SU-DHL-6 (cell line): ENCODE measurements around the gene ZHX3.

Source experiments
- EZH2phosphoT487 ChIP-seq: fragments of 200-600 bp; sonication (generic), shearing (Covaris generic); conservative IDR thresholded peaks from 2 replicates; pipeline ENCODE4 v1.6.1; 2018; ENCODE audit warnings: mild to moderate bottlenecking, antibody characterized with exemption, low read length, moderate library complexity, mixed read lengths
- TF ChIP-seq, protein P1 (sequence below): fragments of 200-600 bp; sonication (generic); IDR thresholded peaks from one replicate; pipeline ENCODE4 v1.5.1; 2017; ENCODE audit warnings: antibody characterized with exemption, mild to moderate bottlenecking, low read length, moderate library complexity; ENCODE audit not compliant: insufficient read depth, poor library complexity, severe bottlenecking

DNA sequence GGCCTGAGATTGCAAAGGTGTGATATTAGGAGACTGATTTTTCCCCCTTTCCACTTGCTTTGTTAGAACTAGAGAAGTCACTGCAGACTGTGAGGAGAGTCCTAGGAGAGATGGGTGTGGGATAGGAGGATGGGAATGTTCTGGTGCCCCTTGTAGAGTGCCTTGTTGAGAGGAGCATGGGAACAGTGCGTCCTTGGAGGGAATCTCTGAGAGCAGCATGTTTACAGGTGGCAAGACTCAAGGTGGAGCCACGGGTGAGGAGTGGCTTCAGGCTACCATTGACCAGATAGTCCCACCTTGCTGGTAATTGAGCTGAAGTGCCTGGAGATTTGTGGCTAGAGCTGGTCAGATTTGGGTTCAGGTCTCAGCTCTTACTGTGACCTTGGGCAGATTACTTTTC is 174.2 kb downstream of the ZHX3 start:
- TF ChIP-seq, protein P1, sequence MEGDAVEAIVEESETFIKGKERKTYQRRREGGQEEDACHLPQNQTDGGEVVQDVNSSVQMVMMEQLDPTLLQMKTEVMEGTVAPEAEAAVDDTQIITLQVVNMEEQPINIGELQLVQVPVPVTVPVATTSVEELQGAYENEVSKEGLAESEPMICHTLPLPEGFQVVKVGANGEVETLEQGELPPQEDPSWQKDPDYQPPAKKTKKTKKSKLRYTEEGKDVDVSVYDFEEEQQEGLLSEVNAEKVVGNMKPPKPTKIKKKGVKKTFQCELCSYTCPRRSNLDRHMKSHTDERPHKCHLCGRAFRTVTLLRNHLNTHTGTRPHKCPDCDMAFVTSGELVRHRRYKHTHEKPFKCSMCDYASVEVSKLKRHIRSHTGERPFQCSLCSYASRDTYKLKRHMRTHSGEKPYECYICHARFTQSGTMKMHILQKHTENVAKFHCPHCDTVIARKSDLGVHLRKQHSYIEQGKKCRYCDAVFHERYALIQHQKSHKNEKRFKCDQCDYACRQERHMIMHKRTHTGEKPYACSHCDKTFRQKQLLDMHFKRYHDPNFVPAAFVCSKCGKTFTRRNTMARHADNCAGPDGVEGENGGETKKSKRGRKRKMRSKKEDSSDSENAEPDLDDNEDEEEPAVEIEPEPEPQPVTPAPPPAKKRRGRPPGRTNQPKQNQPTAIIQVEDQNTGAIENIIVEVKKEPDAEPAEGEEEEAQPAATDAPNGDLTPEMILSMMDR: no peak
- TF ChIP-seq EZH2phosphoT487: no peak
